ENCODE measurements around the gene REXO1.

REXO1 gene

GRCh38 chr19:1768918-1769644 is 79.2 kb downstream of the REXO1 start:
- no peak for TF ChIP-seq REST (IDR thresholded peaks at IDR 0.05; ENCODE audit: insufficient read depth in 1 of 2, low read depth in 2 of 2, low read length in 2 of 2)

GRCh38 chr19:1768248-1768647 is 80.0 kb downstream of the REXO1 start:
- TF ChIP-seq FOXP2 (optimal IDR thresholded peaks at IDR 0.05; ENCODE audit: borderline replicate concordance, extremely low read depth, extremely low read length, insufficient read depth) (no peak), SIN3A (IDR thresholded peaks at IDR 0.05; ENCODE audit: borderline replicate concordance, insufficient read depth, low read length) (no peak), POLR2AphosphoS5 (IDR thresholded peaks at IDR 0.05; ENCODE audit: low read depth, low read length) (no peak), TAF1 (IDR thresholded peaks at IDR 0.05; ENCODE audit: borderline replicate concordance, insufficient read depth, low read length) (no peak), REST (IDR thresholded peaks at IDR 0.05; ENCODE audit: insufficient read depth in 1 of 2, low read depth in 2 of 2, low read length in 2 of 2) (no peak)

- TF ChIP-seq REST (IDR thresholded peaks at IDR 0.05; ENCODE audit: insufficient read depth in 1 of 2, low read depth in 2 of 2, low read length in 2 of 2) (no peak), TAF1 (IDR thresholded peaks at IDR 0.05; ENCODE audit: borderline replicate concordance, insufficient read depth, low read length) (no peak), POLR2AphosphoS5 (IDR thresholded peaks at IDR 0.05; ENCODE audit: low read depth, low read length) (no peak), SIN3A (IDR thresholded peaks at IDR 0.05; ENCODE audit: borderline replicate concordance, insufficient read depth, low read length) (no peak), FOXP2 (optimal IDR thresholded peaks at IDR 0.05; ENCODE audit: borderline replicate concordance, extremely low read depth, extremely low read length, insufficient read depth) (no peak)
Observed at GRCh38 chr19:1767464-1767933, 80.8 kb downstream of the REXO1 start.

- TF ChIP-seq REST (IDR thresholded peaks at IDR 0.05; ENCODE audit: insufficient read depth in 1 of 2, low read depth in 2 of 2, low read length in 2 of 2) (no peak), FOXP2 (optimal IDR thresholded peaks at IDR 0.05; ENCODE audit: borderline replicate concordance, extremely low read depth, extremely low read length, insufficient read depth) (no peak), POLR2AphosphoS5 (IDR thresholded peaks at IDR 0.05; ENCODE audit: low read depth, low read length) (no peak), SIN3A (IDR thresholded peaks at IDR 0.05; ENCODE audit: borderline replicate concordance, insufficient read depth, low read length) (no peak), TAF1 (IDR thresholded peaks at IDR 0.05; ENCODE audit: borderline replicate concordance, insufficient read depth, low read length) (no peak)
Observed at GRCh38 chr19:1766800-1767352, 81.4 kb downstream of the REXO1 start.

Measured in PFSK-1 (cell line).